CD8-positive, alpha-beta memory T cell (primary cell): ENCODE measurements around the gene MED13L. TPM values are rescaled to one million over a fixed set of nuclear protein-coding genes. Genes with fewer than 3 reads are reported as not detected.
A peak's percentile ranks its signal among the peaks of the same experiment; 100 is the strongest.

Experiments
- CTCF ChIA-PET: fragments of 350-600 bp; sonication (Branson Sonifier 250); formaldehyde crosslinking; loops from one replicate; lab custom pipeline; 2021; ENCODE audit warnings: antibody characterized with exemption; lab: Charles Lee
- POLR2A ChIA-PET: fragments of 350-600 bp; sonication (Branson Sonifier 250); formaldehyde crosslinking; loops from one replicate; lab custom pipeline; 2021; ENCODE audit warnings: antibody characterized with exemption; lab: Charles Lee
- DNase-seq, 5 donors: peaks; one replicate each; pipeline versions ENCODE4 v3.0.0 to v3.0.0-alpha.2; 2020 to 2022; ENCODE audit warnings: mixed read lengths in 1 of 5
- H3K27ac ChIP-seq: one replicate; pipeline ENCODE4 v1.7.0; 2013; ENCODE audit warnings: low read depth, mild to moderate bottlenecking, low read length, moderate library complexity
- H3K27me3 ChIP-seq: 2 replicates; pipeline ENCODE4 v1.7.0; 2013; ENCODE audit warnings: low read length, mild to moderate bottlenecking; ENCODE audit not compliant: insufficient read depth, poor library complexity, severe bottlenecking
- H3K36me3 ChIP-seq: 2 replicates; pipeline ENCODE4 v1.7.0; 2013; ENCODE audit warnings: mild to moderate bottlenecking, low read length, moderate library complexity; ENCODE audit not compliant: insufficient read depth
- H3K4me1 ChIP-seq: 2 replicates; pipeline ENCODE4 v1.7.0; 2013; ENCODE audit warnings: mild to moderate bottlenecking, low read length, moderate library complexity; ENCODE audit not compliant: insufficient read depth
- H3K4me3 ChIP-seq: 2 replicates; pipeline ENCODE4 v1.7.0; 2013; ENCODE audit warnings: mild to moderate bottlenecking, low read length
- H3K9me3 ChIP-seq: 2 replicates; pipeline ENCODE4 v1.7.0; 2013; ENCODE audit warnings: mild to moderate bottlenecking, low read length
- H3K27ac Mint-ChIP-seq, 8 donors: one replicate each; pipeline ENCODE4 v1.8.0; 2020 to 2021; ENCODE audit warnings: mixed read lengths in 8 of 8, mild to moderate bottlenecking in 6 of 8, inconsistent platforms in 3 of 8, moderate library complexity in 3 of 8
- H3K27me3 Mint-ChIP-seq, 2 donors: one replicate each; pipeline ENCODE4 v1.8.0; 2020 to 2021; ENCODE audit warnings: mixed read lengths in 2 of 2, mild to moderate bottlenecking in 1 of 2, moderate library complexity in 1 of 2
- H3K36me3 Mint-ChIP-seq, 3 donors: one replicate each; pipeline ENCODE4 v1.8.0; 2020 to 2021; ENCODE audit warnings: mixed read lengths in 3 of 3, inconsistent platforms in 1 of 3, mild to moderate bottlenecking in 1 of 3
- H3K4me1 Mint-ChIP-seq, 3 donors: one replicate each; pipeline ENCODE4 v1.8.0; 2020 to 2021; ENCODE audit warnings: mixed read lengths in 3 of 3, inconsistent platforms in 1 of 3, mild to moderate bottlenecking in 1 of 3
- H3K4me3 Mint-ChIP-seq, 7 donors: one replicate each; pipeline ENCODE4 v1.8.0; 2020 to 2021; ENCODE audit warnings: mixed read lengths in 7 of 7, mild to moderate bottlenecking in 6 of 7, moderate library complexity in 4 of 7, inconsistent platforms in 2 of 7
- H3K9me3 Mint-ChIP-seq, 5 donors: one replicate each; pipeline ENCODE4 v1.8.0; 2020 to 2022; ENCODE audit warnings: mixed read lengths in 5 of 5, mild to moderate bottlenecking in 3 of 5, moderate library complexity in 2 of 5, inconsistent platforms in 1 of 5
- polyA plus RNA-seq: library from polyadenylated mRNA; unstranded; fragments of 300-500 nt; fragmentation: Illumina TruSeq; gene quantifications from one replicate; pipeline ENCODE4 v1.2.3, GENCODE V29; 2021
- total RNA-seq, 2 experiments: library from RNA; stranded (reverse); gene quantifications; one replicate each; pipeline ENCODE4 v1.2.3, GENCODE V29; 2021

MED13L gene
- total and polyA plus RNA-seq, 3 experiments from 2014 or later = 6.6 to 53.4 (median 49.7) TPM

DNA sequence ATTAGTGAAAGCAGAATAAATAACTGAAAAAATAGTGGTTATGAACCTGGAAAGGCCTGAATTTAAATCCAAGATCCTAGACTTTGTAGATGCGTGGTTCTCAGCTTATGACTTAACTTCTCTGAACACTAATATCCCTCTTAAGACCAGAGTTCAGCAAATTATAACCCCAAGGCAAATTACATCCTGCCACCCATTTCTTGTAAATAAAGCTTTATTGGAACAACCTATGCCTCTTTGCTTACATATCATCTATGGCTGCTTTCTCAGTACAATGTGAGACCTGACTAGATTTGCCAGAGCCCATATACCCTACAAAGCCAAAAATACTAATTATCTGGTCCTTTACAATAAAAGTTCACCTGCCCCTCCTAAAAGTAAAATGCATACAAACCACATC is 199.1 kb downstream of the MED13L start:
- no peak for DNase-seq
- H3K4me3 Mint-ChIP-seq = no peak overlapping the region
- H3K36me3 Mint-ChIP-seq = peaks cover 0 to 1% (median 1%) of the 10 kb centered on the region in 3 donors
- H3K4me1 Mint-ChIP-seq = peaks cover 11 to 26% (median 16%) of the 10 kb centered on the region in 3 donors
- Histone ChIP-seq H3K27ac (no peak overlapping the region), H3K27me3 (no peaks in the 10 kb centered on the region), H3K4me1 (no peaks in the 10 kb centered on the region), H3K4me3 (no peak overlapping the region), H3K9me3 (no peaks in the 10 kb centered on the region), H3K36me3 (no peaks in the 10 kb centered on the region)
- ChIA-PET POLR2A (interaction anchor here (1.0 kb wide), 1 partner anchor 12 kb away, joined by 5 read pairs; no protein-coding TSS in a partner anchor), CTCF (interaction anchor here (1.4 kb wide), 1 partner anchor 14 kb away, joined by 3 read pairs; no protein-coding TSS in a partner anchor)
- no peaks in the 10 kb centered on the region for H3K9me3 Mint-ChIP-seq
- H3K27me3 Mint-ChIP-seq = no peaks in the 10 kb centered on the region
- no peak overlapping the region for H3K27ac Mint-ChIP-seq

DNA sequence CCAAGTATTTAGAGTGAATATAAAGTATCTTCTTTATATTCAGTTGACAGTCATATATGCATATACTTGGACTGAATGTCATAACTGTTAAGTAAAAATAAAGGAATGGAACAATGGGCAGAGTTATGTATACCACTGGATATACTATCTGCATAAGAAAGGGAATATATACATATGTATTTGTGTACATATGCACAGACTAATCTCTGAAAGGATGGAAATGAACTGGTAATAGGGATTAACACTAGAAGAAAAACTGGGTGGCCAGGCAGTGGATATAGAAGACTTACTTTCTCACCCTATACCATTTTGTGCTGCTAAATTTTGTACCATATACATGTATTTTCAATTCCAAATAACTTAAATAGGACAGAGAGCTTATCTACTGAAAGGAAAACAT is 200.1 kb downstream of the MED13L start:
- ChIA-PET POLR2A (interaction anchor here (0.6 kb wide), 1 partner anchor 207 kb away, joined by 3 read pairs; no protein-coding TSS in a partner anchor), CTCF (interaction anchor here (1.4 kb wide), 1 partner anchor 13 kb away, joined by 3 read pairs; no protein-coding TSS in a partner anchor)
- no peak overlapping the region for H3K27ac ChIP-seq
- H3K36me3 ChIP-seq = no peaks in the 10 kb centered on the region
- H3K4me1 Mint-ChIP-seq = peaks cover 10 to 23% (median 16%) of the 10 kb centered on the region in 3 donors
- H3K36me3 Mint-ChIP-seq = peaks cover 0 to 1% (median 1%) of the 10 kb centered on the region in 3 donors
- H3K4me1 ChIP-seq = no peaks in the 10 kb centered on the region
- H3K9me3 ChIP-seq = no peaks in the 10 kb centered on the region
- H3K9me3 Mint-ChIP-seq = no peaks in the 10 kb centered on the region
- no peaks in the 10 kb centered on the region for H3K27me3 Mint-ChIP-seq
- no peak overlapping the region for H3K27ac Mint-ChIP-seq
- no peak overlapping the region for H3K4me3 Mint-ChIP-seq
- DNase-seq = no peak
- no peaks in the 10 kb centered on the region for H3K27me3 ChIP-seq
- H3K4me3 ChIP-seq = no peak overlapping the region

DNA sequence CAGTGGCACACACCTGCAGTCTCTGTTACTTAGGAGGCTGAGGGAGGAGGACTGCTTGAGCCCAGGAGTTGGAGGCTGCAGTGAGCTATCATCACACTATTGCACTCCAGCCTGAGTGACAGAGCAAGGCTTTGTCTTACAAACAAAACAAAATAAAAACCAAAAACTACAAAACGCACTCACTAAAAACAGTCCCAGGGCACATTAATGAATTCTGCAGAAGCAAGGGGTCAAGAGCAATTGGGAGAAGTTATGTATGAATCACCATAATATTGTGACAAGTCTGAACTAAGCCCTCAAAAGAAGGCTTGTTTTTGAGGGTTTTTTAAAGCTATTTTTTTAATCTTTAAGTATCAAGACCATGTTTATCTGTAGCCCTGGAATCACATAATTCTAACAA is 201.1 kb downstream of the MED13L start:
- Histone ChIP-seq H3K36me3 (no peaks in the 10 kb centered on the region), H3K4me1 (no peaks in the 10 kb centered on the region), H3K4me3 (no peak overlapping the region), H3K27me3 (no peaks in the 10 kb centered on the region), H3K9me3 (no peaks in the 10 kb centered on the region), H3K27ac (no peak overlapping the region)
- H3K9me3 Mint-ChIP-seq = no peaks in the 10 kb centered on the region
- H3K4me3 Mint-ChIP-seq = no peak overlapping the region
- H3K27ac Mint-ChIP-seq = peak overlapping the region in 1 of 8 donors; percentile 17
- peaks cover 0 to 1% (median 0%) of the 10 kb centered on the region in 3 donors for H3K36me3 Mint-ChIP-seq
- no peak for DNase-seq
- POLR2A ChIA-PET = no interaction called here
- H3K4me1 Mint-ChIP-seq = peaks cover 12 to 28% (median 15%) of the 10 kb centered on the region in 3 donors
- H3K27me3 Mint-ChIP-seq = no peaks in the 10 kb centered on the region
- CTCF ChIA-PET = no interaction called here

DNA sequence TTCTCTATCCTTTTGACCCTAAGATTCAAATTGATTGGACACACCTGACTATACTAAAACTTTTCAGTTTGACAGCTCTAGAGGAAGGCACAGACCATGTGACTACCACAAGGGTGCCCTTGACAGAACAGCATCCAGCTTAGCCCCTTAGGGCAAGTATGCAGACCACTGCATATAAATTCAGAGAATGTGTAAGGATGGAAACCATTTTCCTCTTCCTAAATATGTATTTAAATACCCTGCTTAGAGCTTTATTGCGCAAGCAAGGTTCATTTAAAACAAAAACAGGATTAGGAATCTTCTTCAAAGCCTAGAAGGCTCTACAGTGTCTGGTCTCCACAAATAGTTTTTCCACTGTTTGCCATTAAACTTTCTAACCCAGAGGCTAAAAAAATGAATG is 202.8 kb downstream of the MED13L start:
- no peaks in the 10 kb centered on the region for H3K9me3 ChIP-seq
- H3K27ac ChIP-seq = no peak overlapping the region
- Mint-ChIP-seq H3K27ac (peak overlapping the region in 1 of 8 donors; percentile 65), H3K36me3 (peaks cover 0 to 1% (median 0%) of the 10 kb centered on the region in 3 donors), H3K4me3 (no peak overlapping the region), H3K27me3 (no peaks in the 10 kb centered on the region), H3K4me1 (peaks cover 15 to 31% (median 20%) of the 10 kb centered on the region in 3 donors), H3K9me3 (no peaks in the 10 kb centered on the region)
- ChIA-PET POLR2A (no interaction called here), CTCF (interaction anchor here (0.7 kb wide), 1 partner anchor 161 kb away, joined by 3 read pairs; no protein-coding TSS in a partner anchor)
- no peak overlapping the region for H3K4me3 ChIP-seq
- H3K4me1 ChIP-seq = no peaks in the 10 kb centered on the region
- no peaks in the 10 kb centered on the region for H3K27me3 ChIP-seq
- no peak for DNase-seq
- H3K36me3 ChIP-seq = no peaks in the 10 kb centered on the region

DNA sequence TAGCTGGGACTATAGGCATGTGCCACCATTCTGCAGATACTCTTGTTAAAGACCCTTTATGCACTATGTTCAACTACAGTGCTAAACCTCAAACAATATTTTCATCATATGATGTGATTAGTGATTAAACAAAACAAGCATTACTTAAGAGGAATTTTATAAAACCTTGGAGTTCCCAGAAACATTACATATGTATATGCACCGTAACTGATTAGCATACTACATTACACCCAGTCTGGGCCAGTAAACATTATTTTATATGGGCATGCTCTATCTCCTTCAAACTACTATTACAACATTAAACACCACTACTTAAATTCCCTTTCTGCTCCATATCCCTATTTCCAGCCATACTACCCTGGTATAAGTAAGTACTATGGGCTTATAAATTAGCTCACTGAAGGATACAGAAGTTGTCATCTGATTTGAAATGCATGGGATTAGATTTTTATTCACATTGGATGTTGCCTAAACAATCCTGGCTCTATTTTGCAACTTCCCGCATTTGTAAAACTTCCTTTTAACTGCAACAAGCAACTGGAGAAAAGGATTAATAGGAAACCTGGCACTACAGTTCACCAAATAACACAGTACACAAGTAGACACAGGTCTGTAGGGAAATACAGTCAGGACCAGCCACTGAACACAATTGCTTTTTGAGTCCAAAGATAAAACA is 205.8 kb downstream of the MED13L start:
- no peaks in the 10 kb centered on the region for H3K4me1 ChIP-seq
- H3K4me3 Mint-ChIP-seq = no peak overlapping the region
- H3K4me3 ChIP-seq = no peak overlapping the region
- H3K9me3 Mint-ChIP-seq = no peaks in the 10 kb centered on the region
- ChIA-PET POLR2A (no interaction called here), CTCF (no interaction called here)
- H3K27me3 Mint-ChIP-seq = no peaks in the 10 kb centered on the region
- DNase-seq = no peak
- no peaks in the 10 kb centered on the region for H3K9me3 ChIP-seq
- no peaks in the 10 kb centered on the region for H3K27me3 ChIP-seq
- no peak overlapping the region for H3K27ac ChIP-seq
- peak overlapping the region in 2 of 8 donors; percentile 49 to 88 for H3K27ac Mint-ChIP-seq
- H3K36me3 ChIP-seq = no peaks in the 10 kb centered on the region
- H3K36me3 Mint-ChIP-seq = peaks cover 0 to 1% (median 0%) of the 10 kb centered on the region in 3 donors
- peaks cover 23 to 54% (median 30%) of the 10 kb centered on the region in 3 donors for H3K4me1 Mint-ChIP-seq

DNA sequence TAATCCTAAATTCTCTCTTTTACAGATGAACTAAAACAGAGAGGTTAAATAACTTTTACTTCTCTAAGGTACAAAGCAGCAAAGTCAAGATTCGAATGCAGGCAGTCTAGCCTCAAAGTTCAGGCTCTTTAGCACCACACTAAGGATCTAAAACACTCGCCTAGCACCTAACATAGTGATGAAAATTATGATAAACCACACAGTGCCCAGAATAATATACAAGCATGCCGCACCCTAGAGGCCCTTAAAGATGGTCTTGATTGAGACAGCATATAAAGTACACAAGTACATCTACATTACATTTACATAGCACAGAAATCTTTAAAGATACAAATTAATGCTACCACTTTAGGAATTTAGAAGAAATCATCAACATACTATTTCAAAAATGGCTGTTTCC is 207.0 kb downstream of the MED13L start:
- no peaks in the 10 kb centered on the region for H3K36me3 ChIP-seq
- CTCF ChIA-PET = no interaction called here
- no peaks in the 10 kb centered on the region for H3K4me1 ChIP-seq
- Mint-ChIP-seq H3K27me3 (no peaks in the 10 kb centered on the region), H3K27ac (peak overlapping the region in 1 of 8 donors; percentile 9), H3K9me3 (no peaks in the 10 kb centered on the region), H3K36me3 (no peaks in the 10 kb centered on the region), H3K4me1 (peaks cover 25 to 63% (median 37%) of the 10 kb centered on the region in 3 donors), H3K4me3 (no peak overlapping the region)
- no peak overlapping the region for H3K4me3 ChIP-seq
- H3K9me3 ChIP-seq = no peaks in the 10 kb centered on the region
- H3K27ac ChIP-seq = no peak overlapping the region
- DNase-seq = no peak
- H3K27me3 ChIP-seq = no peaks in the 10 kb centered on the region
- POLR2A ChIA-PET = no interaction called here

DNA sequence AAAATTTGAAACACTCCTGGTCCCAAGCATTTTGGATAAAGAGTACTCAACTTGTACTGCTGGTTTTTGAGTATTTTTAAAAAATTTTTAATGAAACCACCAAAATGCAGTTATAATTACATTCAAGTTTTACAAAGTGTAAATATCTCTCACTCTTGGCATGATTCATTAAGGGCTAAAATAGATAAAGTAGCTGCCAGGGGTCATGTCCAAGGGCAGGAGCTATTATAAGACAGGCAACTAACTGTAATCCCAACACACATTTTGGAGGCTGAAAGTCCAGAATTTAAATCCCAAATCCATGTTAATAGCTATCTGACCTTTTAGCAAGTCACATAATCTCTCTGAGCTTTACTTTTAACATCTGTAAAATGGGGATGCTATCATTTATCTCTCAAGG is 207.6 kb downstream of the MED13L start:
- Histone ChIP-seq H3K4me1 (no peaks in the 10 kb centered on the region), H3K36me3 (no peaks in the 10 kb centered on the region), H3K27me3 (no peaks in the 10 kb centered on the region), H3K9me3 (no peaks in the 10 kb centered on the region), H3K27ac (no peak overlapping the region), H3K4me3 (no peak overlapping the region)
- Mint-ChIP-seq H3K36me3 (no peaks in the 10 kb centered on the region), H3K9me3 (no peaks in the 10 kb centered on the region), H3K4me3 (no peak overlapping the region), H3K27me3 (no peaks in the 10 kb centered on the region), H3K27ac (peak overlapping the region in 1 of 8 donors; percentile 9), H3K4me1 (peaks cover 23 to 62% (median 39%) of the 10 kb centered on the region in 3 donors)
- DNase-seq = no peak
- ChIA-PET POLR2A (no interaction called here), CTCF (no interaction called here)

DNA sequence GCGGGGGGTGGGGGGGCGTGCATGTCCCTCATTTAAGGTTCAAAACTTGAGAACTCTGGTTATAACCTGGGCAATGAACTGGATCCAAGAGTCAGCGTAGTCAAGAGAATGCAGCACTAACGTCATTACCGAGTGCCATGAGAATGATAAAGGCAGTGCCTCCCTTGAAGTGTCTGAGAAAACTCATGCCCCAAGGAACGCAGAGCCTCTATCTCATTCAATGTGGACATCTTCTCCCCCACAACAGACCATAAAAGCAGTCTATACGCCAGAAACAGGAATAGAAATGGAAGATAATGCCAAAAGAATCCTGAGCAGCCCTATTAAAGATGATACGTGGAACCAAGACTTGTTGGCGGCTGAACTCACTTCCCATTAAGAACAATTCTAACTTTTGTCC is 208.6 kb downstream of the MED13L start:
- Mint-ChIP-seq H3K36me3 (no peaks in the 10 kb centered on the region), H3K9me3 (no peaks in the 10 kb centered on the region), H3K4me3 (no peak overlapping the region), H3K27ac (peak overlapping the region in 2 of 8 donors; percentile 15 to 20), H3K4me1 (peaks cover 22 to 67% (median 45%) of the 10 kb centered on the region in 3 donors), H3K27me3 (no peaks in the 10 kb centered on the region)
- no peaks in the 10 kb centered on the region for H3K9me3 ChIP-seq
- ChIA-PET POLR2A (no interaction called here), CTCF (interaction anchor here (0.5 kb wide), 1 partner anchor 65 kb away, joined by 3 read pairs; no protein-coding TSS in a partner anchor)
- H3K27ac ChIP-seq = no peak overlapping the region
- no peak overlapping the region for H3K4me3 ChIP-seq
- no peak for DNase-seq
- no peaks in the 10 kb centered on the region for H3K36me3 ChIP-seq
- no peaks in the 10 kb centered on the region for H3K4me1 ChIP-seq
- no peaks in the 10 kb centered on the region for H3K27me3 ChIP-seq
